CD14-positive monocyte (primary cell): ENCODE data around the gene USP28. TPM values are rescaled to one million over a fixed set of nuclear protein-coding genes. Genes with fewer than 3 reads are reported as not detected.

Source experiments
- DNase-seq, 3 donors: peaks; one replicate each; pipeline ENCODE4 v3.0.0-alpha.2; 2011 to 2022
- H2AFZ ChIP-seq: 2 replicates; pipeline ENCODE4 v1.6.0; 2012; ENCODE audit warnings: mild to moderate bottlenecking, low read depth, low read length, inconsistent platforms; ENCODE audit not compliant: insufficient read depth, poor library complexity, severe bottlenecking
- H3K27ac ChIP-seq, 2 donors: 1 replicate in 1 of 2; 2 replicates in 1 of 2; pipeline ENCODE4 v1.5.1; 2012 to 2013; ENCODE audit warnings: low read length in 2 of 2, control low read depth in 1 of 2, inconsistent platforms in 1 of 2, low read depth in 1 of 2, mild to moderate bottlenecking in 1 of 2
- H3K27me3 ChIP-seq, 2 donors: one replicate each; pipeline versions ENCODE4 v1.6.0 to v1.6.1; 2011 to 2013; ENCODE audit warnings: low read length in 2 of 2; ENCODE audit not compliant: control insufficient read depth in 2 of 2, insufficient read depth in 2 of 2
- H3K36me3 ChIP-seq, 2 donors: replicated peaks in 1 of 2; 1 replicate in 1 of 2; 2 replicates in 1 of 2; pipeline versions ENCODE4 v1.5.1 to v1.6.1; 2012 to 2013; ENCODE audit warnings: low read length in 2 of 2, control low read depth in 1 of 2, inconsistent platforms in 1 of 2, mild to moderate bottlenecking in 1 of 2; ENCODE audit not compliant: insufficient read depth in 2 of 2, control insufficient read depth in 1 of 2
- H3K4me1 ChIP-seq, 2 donors: 1 replicate in 1 of 2; 2 replicates in 1 of 2; pipeline versions ENCODE4 v1.5.1 to v1.6.1; 2012 to 2013; ENCODE audit warnings: low read length in 2 of 2, control low read depth in 1 of 2, inconsistent platforms in 1 of 2, mild to moderate bottlenecking in 1 of 2, moderate library complexity in 1 of 2; ENCODE audit not compliant: insufficient read depth in 2 of 2, control insufficient read depth in 1 of 2
- H3K4me2 ChIP-seq: replicated peaks from 2 replicates; pipeline ENCODE3; 2012; ENCODE audit warnings: low read length, moderate library complexity, mild to moderate bottlenecking; ENCODE audit not compliant: poor library complexity, severe bottlenecking; ENCODE audit errors: extremely low read depth
- H3K4me3 ChIP-seq, 3 experiments: fragments of 200-600 bp in 1 of 3; sonication (generic) in 1 of 3; replicated peaks in 1 of 3; 1 replicate in 2 of 3; 2 replicates in 1 of 3; pipeline ENCODE4 v1.5.1; 2011 to 2013; ENCODE audit warnings: low read length in 3 of 3, mild to moderate bottlenecking in 3 of 3, control low read depth in 2 of 3, low read depth in 2 of 3, inconsistent platforms in 1 of 3, moderate library complexity in 1 of 3
- H3K79me2 ChIP-seq: 2 replicates; pipeline ENCODE4 v1.6.0; 2012; ENCODE audit warnings: mild to moderate bottlenecking, control low read depth, inconsistent platforms, low read length, moderate library complexity; ENCODE audit not compliant: insufficient read depth
- H3K9ac ChIP-seq: 2 replicates; pipeline ENCODE4 v1.6.0; 2017; ENCODE audit warnings: low read length, mild to moderate bottlenecking; ENCODE audit not compliant: insufficient read depth, poor library complexity, severe bottlenecking
- H3K9me3 ChIP-seq, 2 donors: replicated peaks in 1 of 2; 1 replicate in 1 of 2; 2 replicates in 1 of 2; pipeline versions ENCODE4 v1.5.1 to v1.6.1; 2012 to 2013; ENCODE audit warnings: low read length in 2 of 2, control low read depth in 1 of 2; ENCODE audit not compliant: control insufficient read depth in 1 of 2, insufficient read depth in 1 of 2
- H4K20me1 ChIP-seq: 2 replicates; pipeline ENCODE4 v1.6.0; 2012; ENCODE audit warnings: mild to moderate bottlenecking, low read length, control low read depth, moderate library complexity; ENCODE audit not compliant: insufficient read depth
- H3K27ac Mint-ChIP-seq, 7 donors: one replicate each; pipeline ENCODE4 v1.8.0; 2020; ENCODE audit warnings: mild to moderate bottlenecking in 7 of 7, mixed read lengths in 7 of 7, moderate library complexity in 6 of 7, inconsistent platforms in 2 of 7
- H3K27me3 Mint-ChIP-seq, 3 donors: one replicate each; pipeline ENCODE4 v1.8.0; 2021 to 2022; ENCODE audit warnings: low read depth in 3 of 3, mild to moderate bottlenecking in 3 of 3, mixed read lengths in 3 of 3, moderate library complexity in 3 of 3, inconsistent platforms in 1 of 3
- H3K36me3 Mint-ChIP-seq, 2 donors: one replicate each; pipeline ENCODE4 v1.8.0; 2020; ENCODE audit warnings: mixed read lengths in 2 of 2, inconsistent platforms in 1 of 2, mild to moderate bottlenecking in 1 of 2
- H3K4me1 Mint-ChIP-seq: one replicate; pipeline ENCODE4 v1.8.0; 2020; ENCODE audit warnings: mild to moderate bottlenecking, mixed read lengths
- H3K4me3 Mint-ChIP-seq, 2 donors: one replicate each; pipeline ENCODE4 v1.8.0; 2020; ENCODE audit warnings: mild to moderate bottlenecking in 2 of 2, mixed read lengths in 2 of 2, moderate library complexity in 1 of 2
- H3K9me3 Mint-ChIP-seq, 7 donors: one replicate each; pipeline ENCODE4 v1.8.0; 2020 to 2022; ENCODE audit warnings: mixed read lengths in 7 of 7, mild to moderate bottlenecking in 6 of 7, moderate library complexity in 6 of 7, inconsistent platforms in 2 of 7
- CTCF ChIP-seq: fragments of 200-600 bp; IDR thresholded peaks from one replicate; pipeline ENCODE4 v1.8.0; 2022; ENCODE audit warnings: antibody characterized with exemption, mild to moderate bottlenecking
- WGBS: methylation state at CpG from one replicate; pipeline ENCODE4 v1.1.5; 2013; ENCODE audit warnings: missing lambda C conversion rate; ENCODE audit not compliant: insufficient coverage; 5-methylcytosine and 5-hydroxymethylcytosine counted together
- intact Hi-C, 2 donors: fragments of 100-400 bp; cut with micrococcal nuclease; formaldehyde crosslinking; loops; one replicate each; pipeline versions ENCODE4 v1.15.0 to v1.15.1; 2023
- polyA plus RNA-seq, 3 donors: library from polyadenylated mRNA; depleted of rRNA in 1 of 3; unstranded in 2 of 3; stranded (reverse) in 1 of 3; fragments of 300-500 nt in 2 of 3; fragments of >200 nt in 1 of 3; fragmentation: Illumina TruSeq in 2 of 3; gene quantifications; 1 replicate in 2 of 3; 2 replicates in 1 of 3; pipeline ENCODE4 v1.2.3, GENCODE V29; 2012 to 2021

The USP28 gene
- polyA plus RNA-seq, 3 donors, result 13.4 to 21.9 (median 17.7) TPM

DNA sequence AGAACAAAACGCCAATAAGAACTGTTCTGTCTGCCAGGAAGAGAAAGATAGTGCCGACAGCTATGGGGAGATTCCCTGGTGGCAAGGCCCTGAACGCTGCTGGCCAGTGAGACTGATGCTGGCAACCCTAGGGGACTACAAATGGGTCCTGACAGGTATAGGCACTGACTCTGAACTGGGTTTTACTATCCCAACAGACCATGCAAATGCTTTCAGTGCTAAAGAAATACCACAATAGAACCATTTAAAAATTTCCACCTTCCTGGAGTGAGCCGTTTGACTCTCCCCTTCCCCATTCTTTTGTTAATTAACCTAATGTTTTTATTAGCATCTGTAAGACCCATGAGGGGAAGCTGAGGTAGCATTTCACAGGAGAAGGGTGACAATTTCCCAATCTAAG, 25.7 kb downstream of the USP28 start:
- Histone ChIP-seq H3K4me3 (no peak overlapping the region), H3K4me2 (no peak overlapping the region), H3K27me3 (no peaks in the 10 kb centered on the region), H3K27ac (no peak overlapping the region), H4K20me1 (no peaks in the 10 kb centered on the region), H3K4me1 (no peaks in the 10 kb centered on the region), H2AFZ (no peak overlapping the region), H3K79me2 (no peaks in the 10 kb centered on the region), H3K9ac (no peak overlapping the region), H3K9me3 (no peaks in the 10 kb centered on the region), H3K36me3 (peaks cover 20 to 63% of the 10 kb centered on the region in 2 donors)
- H3K9me3 Mint-ChIP-seq, result peaks cover 0 to 5% (median 0%) of the 10 kb centered on the region in 7 donors
- DNase-seq, result no peak
- no peaks in the 10 kb centered on the region for H3K4me1 Mint-ChIP-seq
- WGBS, result 83% methylated on average over 1 of the region's 4 CpGs
- no peak overlapping the region for H3K4me3 Mint-ChIP-seq
- peaks cover 53 to 56% of the 10 kb centered on the region in 2 donors for H3K36me3 Mint-ChIP-seq
- H3K27ac Mint-ChIP-seq, result no peak overlapping the region
- no peak for TF ChIP-seq CTCF
- peaks cover 0 to 2% (median 1%) of the 10 kb centered on the region in 3 donors for H3K27me3 Mint-ChIP-seq
- intact Hi-C loops, result no loop called here

GRCh38 chr11:113847580-113847979, 27.8 kb downstream of the USP28 start:
- no peak for TF ChIP-seq CTCF
- Mint-ChIP-seq H3K4me1 (no peaks in the 10 kb centered on the region), H3K27me3 (peaks cover 0 to 5% (median 2%) of the 10 kb centered on the region in 3 donors), H3K27ac (peak overlapping the region in 1 of 7 donors; percentile 15), H3K4me3 (no peak overlapping the region), H3K36me3 (peaks cover 51 to 65% of the 10 kb centered on the region in 2 donors), H3K9me3 (peaks cover 0 to 5% (median 0%) of the 10 kb centered on the region in 7 donors)
- Histone ChIP-seq H3K9ac (no peak overlapping the region), H2AFZ (no peak overlapping the region), H3K79me2 (no peaks in the 10 kb centered on the region), H3K36me3 (peaks cover 16 to 51% of the 10 kb centered on the region in 2 donors), H4K20me1 (no peaks in the 10 kb centered on the region), H3K27ac (no peak overlapping the region), H3K4me1 (no peaks in the 10 kb centered on the region), H3K27me3 (no peaks in the 10 kb centered on the region), H3K9me3 (no peaks in the 10 kb centered on the region), H3K4me3 (no peak overlapping the region), H3K4me2 (no peak overlapping the region)
- no peak for DNase-seq
- intact Hi-C loops, result no loop called here
